Erythroblast (primary cell): Measurements from ENCODE around the gene SMARCA5.

Source experiments
- GATA1 ChIP-seq: IDR thresholded peaks from 2 replicates; pipeline ENCODE4 v1.6.1; 2011; ENCODE audit warnings: low read depth, mild to moderate bottlenecking, control low read depth, low read length, moderate library complexity
- POLR2A ChIP-seq: IDR thresholded peaks from 2 replicates; pipeline ENCODE4 v1.6.1; 2011; ENCODE audit warnings: mild to moderate bottlenecking, low read length

DNA sequence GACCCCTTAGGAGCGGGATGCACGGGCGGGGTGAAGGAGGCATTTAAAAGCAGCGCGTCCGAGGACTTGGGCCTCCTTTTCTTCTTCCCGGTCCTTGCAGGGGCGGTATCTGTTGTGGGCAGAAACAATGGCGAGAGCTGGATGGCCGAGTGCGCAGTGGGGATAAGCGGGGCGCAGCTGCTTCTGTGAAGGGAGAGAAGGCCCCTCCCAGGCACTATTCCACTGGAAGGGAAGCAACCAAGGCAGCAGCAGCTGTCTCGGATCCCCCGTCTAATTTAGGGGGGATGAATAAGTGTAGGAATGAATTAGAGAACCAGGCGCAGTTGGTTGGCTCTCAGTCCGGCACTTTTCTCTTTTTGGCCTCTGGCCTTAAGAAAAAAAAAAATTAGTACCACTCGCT lies 995 bp downstream of the SMARCA5 start:
- TF ChIP-seq POLR2A (no peak), GATA1 (no peak)
